Measurements from ENCODE around the gene PRDM8.

Gene PRDM8

GRCh38 chr4:80184053-80184824 is 13.1 kb upstream of the PRDM8 start:
- peak; percentile 78 for DNase-seq

GRCh38 chr4:80184825-80185756 is 12.2 kb upstream of the PRDM8 start:
- DNase-seq = no peak

- no peak for DNase-seq
Observed at GRCh38 chr4:80185787-80186548, 11.3 kb upstream of the PRDM8 start.

GRCh38 chr4:80186676-80187075 is 10.6 kb upstream of the PRDM8 start:
- DNase-seq = no peak

GRCh38 chr4:80187677-80188076 is 9.6 kb upstream of the PRDM8 start:
- DNase-seq = no peak

GRCh38 chr4:80188457-80188800 is 8.9 kb upstream of the PRDM8 start:
- no peak for DNase-seq

GRCh38 chr4:80188801-80189458 is 8.4 kb upstream of the PRDM8 start:
- no peak for DNase-seq

- no peak for DNase-seq
Observed at GRCh38 chr4:80189581-80189955, 7.7 kb upstream of the PRDM8 start.

GRCh38 chr4:80189956-80190677 is 7.2 kb upstream of the PRDM8 start:
- no peak for DNase-seq

GRCh38 chr4:80192252-80192866 is 4.9 kb upstream of the PRDM8 start:
- DNase-seq = no peak

- DNase-seq = no peak
Observed at GRCh38 chr4:80192937-80193336, 4.4 kb upstream of the PRDM8 start.

- DNase-seq = no peak
Observed at GRCh38 chr4:80195441-80196140, 1.7 kb upstream of the PRDM8 start.

- no peak for DNase-seq
Observed at GRCh38 chr4:80196259-80196921, 913 bp upstream of the PRDM8 start.

GRCh38 chr4:80197601-80198440 is 518 bp downstream of the PRDM8 start:
- DNase-seq = peak; percentile 2

GRCh38 chr4:80198441-80198837 is 1.1 kb downstream of the PRDM8 start:
- no peak for DNase-seq

GRCh38 chr4:80199004-80199560 is 1.8 kb downstream of the PRDM8 start:
- no peak for DNase-seq

- no peak for DNase-seq
Observed at GRCh38 chr4:80199947-80200346, 2.6 kb downstream of the PRDM8 start.

GRCh38 chr4:80201252-80202151 is 4.2 kb downstream of the PRDM8 start:
- DNase-seq = no peak
